ENCODE measurements around the gene RABEPK.

- TF ChIP-seq POLR2A (IDR thresholded peaks at IDR 0.05; ENCODE audit: low read depth, low read length) = no peak
- no peak; the same call in 1 of the 2 replicates for TF ChIP-seq POLR2AphosphoS5 (IDR thresholded peaks at IDR 0.05; ENCODE audit: low read depth, low read length)
Observed at GRCh38 chr9:125180876-125181275, 19.5 kb upstream of the RABEPK start.

Measured in GM12892 (cell line).